ENCODE data around the gene PRRX2. TPM values are rescaled to one million over a fixed set of nuclear protein-coding genes. Genes with fewer than 3 reads are reported as not detected.
A peak's percentile ranks its signal among the peaks of the same experiment; 100 is the strongest.

The PRRX2 gene
- total and polyA plus RNA-seq, 9 of the 15 experiments (the other 6 are each of a cell fraction or from before 2014, with no cell fraction given), result 0.21 TPM; not detected in 8

- no peak for TF ChIP-seq PBX2 (CRISPR knock-in tag; IDR thresholded peaks at IDR 0.05; ENCODE audit: low read depth)
- TF ChIP-seq PBX2 (tag; conservative IDR thresholded peaks at IDR 0.05; ENCODE audit: low read depth), result no peak
- no peak for TF ChIP-seq ZNF212 (CRISPR knock-in tag; IDR thresholded peaks at IDR 0.05)
- TF ChIP-seq IRF2 (CRISPR knock-in tag; IDR thresholded peaks at IDR 0.05), result no peak
- TF ChIP-seq YY1 (IDR thresholded peaks at IDR 0.05; ENCODE audit: borderline replicate concordance in 1 of 3, control insufficient read depth in 1 of 3, extremely low read depth in 1 of 3, insufficient read depth in 3 of 3, insufficient read length in 1 of 3, insufficient replicate concordance in 2 of 3, low read depth in 1 of 3, low read length in 2 of 3), result peak in 2 of 3 experiments; percentile 56 to 61
- TF ChIP-seq ZNF644 (tag; IDR thresholded peaks at IDR 0.05; ENCODE audit: low read depth), result no peak
- TF ChIP-seq GABPA (tag; conservative IDR thresholded peaks at IDR 0.05; ENCODE audit: low read depth), result peak; percentile 99
- TF ChIP-seq DNMT1 (IDR thresholded peaks at IDR 0.05), result no peak
- TF ChIP-seq ILF3 (IDR thresholded peaks at IDR 0.05; ENCODE audit: borderline replicate concordance), result no peak
- peak; percentile 100 for TF ChIP-seq THAP12 (CRISPR knock-in tag; IDR thresholded peaks at IDR 0.05)
- TF ChIP-seq TBL1XR1 (IDR thresholded peaks at IDR 0.05; ENCODE audit: low read length in 2 of 2), result peak in 1 of 2 experiments; percentile 14; a peak in 1 of 4 replicates
- TF ChIP-seq ZNF507 (tag; conservative IDR thresholded peaks at IDR 0.05), result no peak
- TF ChIP-seq CTCFL (IDR thresholded peaks at IDR 0.05; ENCODE audit: borderline replicate concordance, insufficient read depth, low read depth, low read length, poor library complexity, severe bottlenecking), result peak; percentile 98
- TF ChIP-seq SIRT6 (IDR thresholded peaks at IDR 0.05; ENCODE audit: low read depth, low read length), result no peak
- no peak for TF ChIP-seq ZNF316 (IDR thresholded peaks at IDR 0.05)
- TF ChIP-seq JUN (IDR thresholded peaks at IDR 0.05; ENCODE audit: borderline replicate concordance, low read depth, low read length), result peak; percentile 19; the same call in 1 of the 2 replicates
- no peak; the same call in 1 of the 2 replicates for TF ChIP-seq JUN (CRISPR knock-in tag; IDR thresholded peaks at IDR 0.05; ENCODE audit: borderline replicate concordance)
- no peak for TF ChIP-seq IRF9 (tag; IDR thresholded peaks at IDR 0.05)
- TF ChIP-seq NFRKB (IDR thresholded peaks at IDR 0.05; ENCODE audit: low read depth), result no peak
Observed at GRCh38 chr9:129641750-129642585, 23.5 kb upstream of the PRRX2 start, which contains the start of gene ASB6 (continued).

Measured in K562 (cell line).